GM21381 (cell line): ENCODE results near the gene C17orf75.

ENCODE experiments used
- ATAC-seq: cut with Tn5 transposase; IDR thresholded peaks from one replicate; pipeline ENCODE4 v1.9.1; 2021; ENCODE audit warnings: mild to moderate bottlenecking, moderate library complexity; ENCODE audit not compliant: unreplicated experiment

C17orf75 gene

DNA sequence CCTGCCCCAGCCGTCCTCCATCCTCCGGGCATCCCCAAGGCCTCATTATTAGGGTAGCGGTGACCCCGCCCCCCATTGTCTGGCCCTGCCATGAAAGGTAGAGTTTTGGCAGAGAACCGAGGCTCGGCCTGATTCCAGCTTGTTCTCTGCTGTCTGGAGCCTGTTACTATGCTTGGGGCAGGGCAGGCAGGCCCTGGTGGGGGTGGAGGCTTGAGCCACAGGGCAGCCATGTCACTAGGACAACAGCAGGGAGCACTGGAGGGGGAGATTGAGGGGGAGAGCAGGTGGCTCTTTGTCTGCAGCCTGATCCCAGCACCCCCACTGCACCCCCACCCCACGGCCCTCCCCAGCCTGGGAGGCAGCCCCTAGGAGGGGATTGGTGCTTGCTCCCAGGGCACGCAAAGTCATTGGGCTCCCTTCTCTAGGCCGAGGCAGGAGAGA lies 60.9 kb downstream of the C17orf75 start:
- ATAC-seq = no peak

DNA sequence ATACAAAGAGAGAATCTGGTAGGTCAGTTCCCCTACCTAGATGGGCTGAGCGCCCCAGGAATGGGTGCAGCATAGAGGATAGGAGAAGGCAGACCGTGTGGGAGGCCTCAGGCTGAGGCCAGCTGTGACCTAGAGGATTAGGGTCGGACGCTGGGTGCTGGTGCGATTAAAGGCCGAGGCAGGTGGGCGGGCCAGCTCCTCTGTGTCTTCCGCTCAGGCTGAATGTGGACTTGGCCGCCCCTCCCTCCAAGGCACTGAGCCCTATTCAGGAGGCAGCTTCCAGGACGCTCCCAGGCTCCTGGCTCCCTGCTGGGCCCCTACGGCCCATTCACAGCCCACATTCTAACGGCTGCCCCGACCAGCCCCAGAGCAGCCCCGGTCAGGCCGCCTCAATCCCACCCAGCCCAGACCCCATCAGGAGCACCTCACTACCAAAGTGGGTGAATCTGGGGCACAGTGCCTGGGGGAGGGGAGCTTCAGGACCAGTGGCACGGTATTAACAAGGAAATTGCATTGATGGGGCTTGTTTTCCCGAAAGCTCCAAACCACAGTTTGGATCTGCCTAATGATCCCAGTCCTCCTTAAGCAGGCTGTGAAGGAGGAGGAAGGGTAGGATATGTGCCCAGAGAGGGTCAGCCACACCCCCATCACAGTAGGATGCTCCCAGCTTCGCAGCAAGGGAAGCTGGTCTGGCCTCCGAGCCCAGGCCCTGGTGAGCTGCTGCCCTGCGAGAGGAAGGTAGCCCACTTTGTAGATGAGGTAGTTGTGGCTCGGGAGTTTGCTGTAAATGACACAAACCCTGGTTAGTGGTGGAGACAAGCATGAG lies 61.9 kb downstream of the C17orf75 start:
- ATAC-seq = no peak

- ATAC-seq = no peak
Observed at GRCh38 chr17:32278815-32279214, 63.2 kb downstream of the C17orf75 start.
